GM12873 (cell line): ENCODE measurements around the gene MADD.

Experiments
- TF ChIP-seq, protein P1 (sequence below): IDR thresholded peaks from 2 replicates; pipeline ENCODE4 v1.5.1; 2012; ENCODE audit warnings: low read depth, mild to moderate bottlenecking, moderate library complexity, low read length, control low read depth; ENCODE audit not compliant: insufficient read depth; ENCODE audit errors: missing control alignments

Gene MADD

DNA sequence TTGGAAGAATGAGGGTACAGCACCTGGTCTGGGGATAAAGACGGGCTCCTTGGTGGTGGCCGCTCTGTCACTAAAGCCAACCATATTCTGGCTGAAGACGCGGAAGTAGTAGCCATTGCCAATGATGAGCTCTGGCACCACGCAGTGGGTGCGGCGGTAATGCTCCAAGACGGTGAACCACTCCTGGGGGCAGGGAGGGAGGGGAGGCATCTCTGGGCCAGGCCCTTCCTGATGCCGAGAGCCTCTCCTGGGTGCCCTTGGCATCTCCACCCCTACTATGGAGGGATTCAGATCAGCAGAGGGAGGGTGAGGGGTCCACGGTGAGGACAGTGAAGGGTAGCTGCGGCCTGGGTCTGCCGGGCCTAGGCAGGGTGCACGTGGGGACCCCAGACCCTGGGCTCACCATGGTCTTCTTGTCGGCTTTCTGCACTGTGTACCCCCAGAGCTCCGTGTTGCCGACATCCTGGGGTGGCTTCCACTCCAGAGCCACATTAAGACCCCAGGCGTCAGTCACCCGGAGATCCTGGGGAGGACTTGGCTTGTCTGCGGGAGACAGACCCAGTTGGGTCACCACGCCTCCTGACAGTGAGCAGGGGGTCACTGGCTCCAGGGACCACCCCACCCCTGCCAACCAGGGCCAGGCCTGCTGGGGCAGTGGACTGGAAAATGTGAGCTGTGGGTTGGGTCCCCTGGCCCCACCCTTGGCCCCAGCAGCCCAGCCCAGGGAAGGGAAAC, 63.0 kb downstream of the MADD start:
- TF ChIP-seq, protein P1, sequence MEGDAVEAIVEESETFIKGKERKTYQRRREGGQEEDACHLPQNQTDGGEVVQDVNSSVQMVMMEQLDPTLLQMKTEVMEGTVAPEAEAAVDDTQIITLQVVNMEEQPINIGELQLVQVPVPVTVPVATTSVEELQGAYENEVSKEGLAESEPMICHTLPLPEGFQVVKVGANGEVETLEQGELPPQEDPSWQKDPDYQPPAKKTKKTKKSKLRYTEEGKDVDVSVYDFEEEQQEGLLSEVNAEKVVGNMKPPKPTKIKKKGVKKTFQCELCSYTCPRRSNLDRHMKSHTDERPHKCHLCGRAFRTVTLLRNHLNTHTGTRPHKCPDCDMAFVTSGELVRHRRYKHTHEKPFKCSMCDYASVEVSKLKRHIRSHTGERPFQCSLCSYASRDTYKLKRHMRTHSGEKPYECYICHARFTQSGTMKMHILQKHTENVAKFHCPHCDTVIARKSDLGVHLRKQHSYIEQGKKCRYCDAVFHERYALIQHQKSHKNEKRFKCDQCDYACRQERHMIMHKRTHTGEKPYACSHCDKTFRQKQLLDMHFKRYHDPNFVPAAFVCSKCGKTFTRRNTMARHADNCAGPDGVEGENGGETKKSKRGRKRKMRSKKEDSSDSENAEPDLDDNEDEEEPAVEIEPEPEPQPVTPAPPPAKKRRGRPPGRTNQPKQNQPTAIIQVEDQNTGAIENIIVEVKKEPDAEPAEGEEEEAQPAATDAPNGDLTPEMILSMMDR, result no peak

DNA sequence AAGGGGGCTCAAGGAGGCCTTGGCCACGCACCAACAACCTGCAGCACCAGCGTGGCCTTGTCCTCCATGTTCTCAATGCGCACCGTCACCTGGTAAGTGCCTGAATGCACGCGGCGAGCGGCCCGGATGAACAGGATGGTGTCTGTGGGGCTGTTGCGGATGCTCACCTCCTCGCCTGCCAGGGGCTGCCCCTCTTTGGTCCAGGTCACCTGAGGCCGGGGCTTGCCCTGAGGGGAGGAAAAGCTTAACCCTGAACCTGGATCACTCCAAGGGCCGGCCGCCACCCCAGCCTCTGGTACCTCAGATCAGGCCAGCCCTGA, 63.6 kb downstream of the MADD start:
- TF ChIP-seq, protein P1, result no peak

DNA sequence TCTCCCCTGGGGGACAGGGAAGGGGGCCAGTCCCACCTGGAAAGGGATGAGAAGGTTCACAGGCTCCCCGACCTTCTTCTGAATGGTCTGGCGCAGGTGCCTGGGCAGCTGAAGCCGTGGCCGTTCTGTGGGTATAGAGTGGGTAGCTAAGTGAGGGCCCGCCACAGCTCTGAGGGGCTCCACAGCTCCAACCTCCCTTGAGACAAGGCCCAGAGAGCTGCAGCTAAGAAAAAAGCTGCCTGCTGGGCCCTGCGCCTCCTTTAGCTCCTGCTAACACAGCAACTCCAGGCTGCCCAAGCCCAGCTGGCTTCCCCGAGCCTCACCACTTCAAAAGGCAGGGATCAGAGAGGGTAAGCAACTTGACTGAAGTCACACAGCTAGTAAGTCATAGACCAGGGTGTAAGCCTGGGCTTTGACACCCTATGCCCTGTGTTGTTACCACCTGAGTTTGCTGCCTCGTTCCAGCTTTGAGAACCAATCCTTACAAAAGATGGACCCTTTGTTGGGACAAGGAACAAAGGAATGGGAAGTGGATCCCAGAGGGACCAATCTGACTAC, 64.0 kb downstream of the MADD start:
- TF ChIP-seq, protein P1, result no peak

DNA sequence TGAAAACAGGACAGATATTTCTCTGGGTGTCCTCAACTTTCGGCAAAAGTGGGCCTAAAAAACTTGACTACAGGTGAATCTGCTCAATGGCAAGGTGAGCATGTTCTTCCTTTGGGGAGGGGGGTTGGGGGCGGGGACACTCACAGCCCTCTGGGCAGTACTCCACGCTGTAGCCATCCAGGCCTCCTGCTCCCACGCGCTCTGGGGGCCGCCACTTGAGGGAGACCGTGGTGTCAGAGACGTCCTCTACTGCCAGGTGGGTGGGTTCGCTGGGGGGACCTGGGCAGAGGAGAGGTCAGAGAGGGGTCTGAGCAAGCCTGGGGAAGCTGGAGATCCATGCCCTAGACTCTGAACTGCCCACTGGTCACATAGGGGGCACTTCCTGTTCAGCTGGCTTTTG, 65.8 kb downstream of the MADD start:
- TF ChIP-seq, protein P1, result no peak

DNA sequence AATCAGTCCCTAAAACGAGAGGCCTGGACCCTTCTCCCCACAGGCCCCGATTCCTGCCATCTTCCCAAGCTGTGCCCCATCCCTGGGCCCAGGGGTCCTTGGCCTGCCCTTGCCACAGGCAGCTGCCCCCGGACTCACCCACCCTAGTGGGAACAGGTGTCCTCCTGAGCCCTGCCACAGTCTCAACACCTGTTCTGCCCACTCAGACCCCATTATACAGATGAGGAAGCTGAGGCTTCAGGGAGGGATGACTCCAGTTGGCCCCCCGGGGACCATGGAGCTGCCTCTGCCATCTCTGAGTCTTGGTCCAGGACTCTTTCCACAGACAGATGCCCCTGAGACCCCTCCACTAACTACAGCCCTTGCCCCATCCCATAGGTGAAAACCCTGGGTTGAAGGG, 66.7 kb downstream of the MADD start:
- TF ChIP-seq, protein P1, result no peak

DNA sequence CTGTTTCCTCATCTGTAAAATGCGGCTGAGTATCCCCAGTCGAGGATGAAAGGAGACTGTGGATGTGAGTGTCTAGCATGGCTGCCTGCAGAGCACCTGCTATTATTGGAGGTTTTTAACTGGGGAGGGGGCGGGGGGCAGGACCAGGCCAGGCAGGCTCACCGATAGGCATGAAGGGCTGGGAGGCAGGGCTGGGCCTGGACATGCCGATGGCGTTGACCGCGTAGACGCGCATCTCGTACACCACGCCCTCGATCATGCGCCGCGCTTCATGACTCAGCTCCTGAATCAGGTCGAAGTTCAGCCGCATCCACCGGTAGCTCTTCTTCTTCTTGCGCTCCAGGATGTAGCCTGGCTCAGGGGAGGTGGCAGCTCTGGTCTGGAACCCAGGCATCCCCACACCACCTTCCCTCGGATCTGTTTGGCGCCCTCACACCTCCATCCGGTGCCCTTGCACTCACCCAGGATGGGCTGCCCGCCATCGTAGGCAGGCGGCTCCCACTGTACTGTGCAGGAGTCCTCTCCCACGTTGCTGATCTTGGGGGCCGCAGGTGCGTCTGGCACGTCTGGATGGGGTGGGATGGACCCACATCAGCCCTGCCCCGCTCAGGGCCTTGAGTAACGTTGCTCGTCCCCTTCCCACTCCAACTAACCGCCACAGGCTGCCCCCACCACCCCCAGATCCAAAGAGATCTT, 67.4 kb downstream of the MADD start:
- TF ChIP-seq, protein P1, result no peak

DNA sequence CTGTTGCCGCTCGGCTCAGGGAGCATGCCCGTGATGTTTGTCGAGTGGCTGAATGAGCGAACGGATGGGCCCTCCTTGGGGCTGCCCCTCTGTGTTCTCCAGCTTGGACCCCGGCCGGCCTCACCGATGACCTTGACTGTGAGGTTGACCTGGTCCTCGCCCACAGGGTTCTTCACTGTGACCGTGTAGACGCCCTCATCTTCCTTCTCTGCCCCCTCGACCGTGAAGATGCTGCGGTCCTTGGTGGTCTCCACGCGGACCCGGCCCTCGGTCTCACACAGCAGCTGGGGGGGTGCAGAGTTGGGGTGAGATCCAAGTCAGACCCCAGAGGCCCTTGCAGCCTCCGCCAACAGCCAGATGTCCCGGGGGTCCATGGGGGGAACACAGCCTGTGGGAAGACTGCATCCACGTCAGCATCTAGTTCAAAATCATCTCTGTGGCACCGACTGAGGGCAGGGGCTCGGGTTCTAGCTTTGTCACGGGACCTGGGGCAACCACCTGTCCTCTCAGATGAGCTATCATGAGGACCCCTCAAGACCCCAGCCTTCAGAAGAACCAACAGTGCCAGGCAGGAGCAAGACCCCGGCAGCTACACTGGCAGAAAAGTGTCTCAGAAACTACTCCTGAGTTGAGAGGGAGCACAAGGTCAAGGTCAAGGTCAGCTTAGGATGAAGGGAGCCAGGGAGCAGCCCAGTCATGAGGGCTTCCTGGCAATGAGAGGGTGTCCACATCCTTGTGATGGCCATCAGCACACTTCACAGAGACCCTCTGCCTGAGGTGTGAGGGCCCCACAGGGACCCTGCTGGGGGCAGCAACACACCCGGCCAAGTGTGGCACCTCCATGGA, 68.7 kb downstream of the MADD start:
- TF ChIP-seq, protein P1, result no peak
